Lower leg skin (tissue), 4 donors: Measurements from ENCODE around the gene NOD1. TPM values are rescaled to one million over a fixed set of nuclear protein-coding genes. Genes with fewer than 3 reads are reported as not detected.
"Not testable (repeated sequence)": the region's sequence is repeated elsewhere in the genome, so short reads cannot be mapped to it uniquely, and the experiment has no call there.

Experiments used
- DNase-seq, 2 donors: peaks; one replicate each; pipeline ENCODE4 v3.0.0-alpha.2; 2019; ENCODE audit warnings: low spot score in 2 of 2
- H3K4me3 ChIP-seq: fragments of 200-600 bp; sonication (generic); 2 replicates; pipeline ENCODE4 v1.5.1; 2017; ENCODE audit warnings: mild to moderate bottlenecking, low read depth; ENCODE audit not compliant: poor library complexity, severe bottlenecking
- CTCF ChIP-seq, 3 donors: fragments of 450-650 bp; IDR thresholded peaks; one replicate each; pipeline ENCODE4 v1.5.1; 2016; ENCODE audit warnings: antibody characterized with exemption in 3 of 3, mild to moderate bottlenecking in 3 of 3, moderate library complexity in 2 of 3
- POLR2A ChIP-seq, 2 donors: fragments of 450-650 bp; IDR thresholded peaks; one replicate each; pipeline ENCODE4 v1.6.1; 2016 to 2017; ENCODE audit warnings: antibody characterized with exemption in 2 of 2, mild to moderate bottlenecking in 1 of 2, moderate library complexity in 1 of 2
- WGBS, 2 donors: methylation state at CpG; one replicate each; pipeline ENCODE4 v1.1.5; 2018; 5-methylcytosine and 5-hydroxymethylcytosine counted together
- intact Hi-C: fragments of 100-400 bp; cut with DNase I; formaldehyde crosslinking; loops from one replicate; pipeline ENCODE4 v1.15.0; 2023; ENCODE audit warnings: low total_unique reads
- total RNA-seq, 4 donors: library from RNA; depleted of rRNA; stranded (reverse); fragments of >200 nt; gene quantifications; one replicate each; pipeline ENCODE4 v1.1.0, GENCODE V29; 2016

NOD1 gene
- total RNA-seq, 4 donors from 2014 or later: 5.1 to 14.5 (median 10.9) TPM

- TF ChIP-seq POLR2A (IDR thresholded peaks at IDR 0.05) (no peak), CTCF (IDR thresholded peaks at IDR 0.05) (no peak)
- H3K4me3 ChIP-seq: no peak overlapping the region
- 59 to 62% methylated on average over 3 of the region's 3 CpGs for WGBS, 2 donors
- DNase-seq: no peak
- intact Hi-C loops: no loop called here
These were observed 35.6 kb upstream of the NOD1 start for GRCh38 chr7:30514177-30514576.

- 84 to 88% methylated on average over 2 of the region's 2 CpGs for WGBS, 2 donors
- intact Hi-C loops: no loop called here
- H3K4me3 ChIP-seq: no peak overlapping the region
- TF ChIP-seq POLR2A (IDR thresholded peaks at IDR 0.05) (no peak), CTCF (IDR thresholded peaks at IDR 0.05) (no peak)
- DNase-seq: no peak
These were observed 35.2 kb upstream of the NOD1 start for GRCh38 chr7:30513762-30514161.

- no peak for DNase-seq
- 83 to 97% methylated on average over 1 of the region's 1 CpG for WGBS, 2 donors
- intact Hi-C loops: no loop called here
- TF ChIP-seq CTCF (IDR thresholded peaks at IDR 0.05) (no peak), POLR2A (IDR thresholded peaks at IDR 0.05) (no peak)
- no peak overlapping the region for H3K4me3 ChIP-seq
These were observed 33.5 kb upstream of the NOD1 start for GRCh38 chr7:30511973-30512662.

GRCh38 chr7:30511494-30511893 is 32.9 kb upstream of the NOD1 start:
- H3K4me3 ChIP-seq: no peak overlapping the region
- TF ChIP-seq POLR2A (IDR thresholded peaks at IDR 0.05): no peak
- no peak for TF ChIP-seq CTCF (IDR thresholded peaks at IDR 0.05)
- 88 to 94% methylated on average over 2 of the region's 2 CpGs for WGBS, 2 donors
- intact Hi-C loops: no loop called here
- DNase-seq: no peak

GRCh38 chr7:30510124-30511075 is 31.8 kb upstream of the NOD1 start:
- no peak overlapping the region for H3K4me3 ChIP-seq
- 66 to 67% methylated on average over 4 of the region's 4 CpGs for WGBS, 2 donors
- TF ChIP-seq POLR2A (IDR thresholded peaks at IDR 0.05): no peak
- peak in 1 of 3 donors; percentile 44 for TF ChIP-seq CTCF (IDR thresholded peaks at IDR 0.05)
- DNase-seq: no peak
- intact Hi-C loops: no loop called here

- WGBS, 2 donors: 41 to 42% methylated on average over 9 of the region's 9 CpGs
- DNase-seq, intact Hi-C loops, H3K4me3 ChIP-seq: not testable (repeated sequence)
These were observed 30.7 kb upstream of the NOD1 start for GRCh38 chr7:30509171-30509857.

- H3K4me3 ChIP-seq, DNase-seq, intact Hi-C loops: not testable (repeated sequence)
- WGBS, 2 donors: 90 to 95% methylated on average over 9 of the region's 9 CpGs
These were observed 28.8 kb upstream of the NOD1 start for GRCh38 chr7:30507346-30507900.
